IMR-90 (cell line): ENCODE results near the gene EPHA6. TPM values are rescaled to one million over a fixed set of nuclear protein-coding genes. Genes with fewer than 3 reads are reported as not detected.

Experiments used
- ATAC-seq: fragments of 200-7000 bp; cut with Tn5 transposase; 2 replicates; pipeline ENCODE4 v1.9.1; 2020; ENCODE audit warnings: low read depth, mild to moderate bottlenecking, moderate library complexity
- BruUV-seq: library from RNA; stranded (reverse); fragments of 400-500 nt; replicated peaks from 2 replicates; lab custom pipeline; 2021; lab: Mats Ljungman, UMichigan
- CTCF ChIA-PET: fragments of 300-600 bp; formaldehyde crosslinking; extraction: SDS; loops from one replicate; lab custom pipeline; 2021; ENCODE audit warnings: antibody characterized with exemption; lab: Yijun Ruan, JAX
- POLR2A ChIA-PET: fragments of 300-600 bp; sonication (Branson Sonifier 250); formaldehyde crosslinking; loops from one replicate; lab custom pipeline; 2022; ENCODE audit warnings: antibody characterized with exemption; ENCODE audit not compliant: unreplicated experiment; lab: Charles Lee
- DNase-seq: peaks from one replicate; pipeline ENCODE4 v3.0.0; 2013
- H2AFZ ChIP-seq: replicated peaks from 2 replicates; pipeline ENCODE3; 2013; ENCODE audit warnings: low read length, mild to moderate bottlenecking; ENCODE audit not compliant: poor library complexity
- H2AK5ac ChIP-seq: 2 replicates; pipeline ENCODE4 v1.6.1; 2013; ENCODE audit warnings: low read depth, low read length, inconsistent platforms
- H2AK9ac ChIP-seq: replicated peaks from 2 replicates; pipeline ENCODE3; 2013; ENCODE audit warnings: mild to moderate bottlenecking, low read depth, low read length, moderate library complexity; ENCODE audit not compliant: poor library complexity
- H2BK120ac ChIP-seq: 2 replicates; pipeline ENCODE4 v1.6.1; 2013; ENCODE audit warnings: low read depth, low read length, inconsistent platforms
- H2BK15ac ChIP-seq: 3 replicates; pipeline ENCODE4 v1.6.1; 2013; ENCODE audit warnings: low read depth, low read length, inconsistent platforms
- H2BK20ac ChIP-seq: 2 replicates; pipeline ENCODE4 v1.6.1; 2013; ENCODE audit warnings: low read depth, mild to moderate bottlenecking, inconsistent platforms, low read length, moderate library complexity
- H2BK5ac ChIP-seq: 2 replicates; pipeline ENCODE4 v1.6.1; 2013; ENCODE audit warnings: mild to moderate bottlenecking, low read depth, low read length, inconsistent platforms; ENCODE audit not compliant: poor library complexity, severe bottlenecking
- H3K14ac ChIP-seq: replicated peaks from 2 replicates; pipeline ENCODE4 v1.6.1; 2013; ENCODE audit warnings: low read depth, low read length, inconsistent platforms
- H3K18ac ChIP-seq: 2 replicates; pipeline ENCODE4 v1.6.1; 2013; ENCODE audit warnings: low read depth, low read length, control low read depth
- H3K23ac ChIP-seq: 2 replicates; pipeline ENCODE4 v1.6.1; 2013; ENCODE audit warnings: low read depth, low read length, inconsistent platforms
- H3K27ac ChIP-seq: 2 replicates; pipeline ENCODE4 v1.5.1; 2013; ENCODE audit warnings: mild to moderate bottlenecking, control low read depth, low read length; ENCODE audit not compliant: insufficient read depth
- H3K27me3 ChIP-seq: 2 replicates; pipeline ENCODE4 v1.6.1; 2013; ENCODE audit warnings: low read length; ENCODE audit not compliant: control insufficient read depth, insufficient read depth
- H3K36me3 ChIP-seq: 2 replicates; pipeline ENCODE4 v1.6.1; 2013; ENCODE audit warnings: low read length, mixed read lengths; ENCODE audit not compliant: control insufficient read depth, insufficient read depth
- H3K4ac ChIP-seq: 2 replicates; pipeline ENCODE4 v1.6.1; 2013; ENCODE audit warnings: low read depth, low read length, inconsistent platforms
- H3K4me1 ChIP-seq: 2 replicates; pipeline ENCODE4 v1.6.1; 2013; ENCODE audit warnings: low read length, mixed read lengths; ENCODE audit not compliant: control insufficient read depth, insufficient read depth
- H3K4me2 ChIP-seq: 2 replicates; pipeline ENCODE4 v1.6.1; 2013; ENCODE audit warnings: low read depth, mild to moderate bottlenecking, control low read depth, low read length, moderate library complexity
- H3K4me3 ChIP-seq: 2 replicates; pipeline ENCODE4 v1.5.1; 2013; ENCODE audit warnings: low read depth, mild to moderate bottlenecking, control low read depth, low read length, moderate library complexity; ENCODE audit not compliant: insufficient read depth
- H3K56ac ChIP-seq: 2 replicates; pipeline ENCODE4 v1.6.1; 2013; ENCODE audit warnings: low read length, inconsistent platforms; ENCODE audit not compliant: insufficient read depth; ENCODE audit errors: extremely low read depth
- H3K79me1 ChIP-seq, 2 experiments: 2 replicates each; pipeline ENCODE4 v1.6.1; 2013; ENCODE audit warnings: low read length in 2 of 2, inconsistent platforms in 1 of 2, low read depth in 1 of 2
- H3K9ac ChIP-seq: 2 replicates; pipeline ENCODE4 v1.6.1; 2013; ENCODE audit warnings: low read depth, low read length, control low read depth
- H3K9me1 ChIP-seq: 2 replicates; pipeline ENCODE4 v1.6.1; 2013; ENCODE audit warnings: low read length, inconsistent platforms; ENCODE audit not compliant: insufficient read depth
- H3K9me3 ChIP-seq: 2 replicates; pipeline ENCODE4 v1.6.1; 2013; ENCODE audit warnings: low read length; ENCODE audit not compliant: control insufficient read depth, insufficient read depth
- H4K20me1 ChIP-seq: 2 replicates; pipeline ENCODE4 v1.6.1; 2013; ENCODE audit warnings: low read length, inconsistent platforms; ENCODE audit not compliant: insufficient read depth
- H4K5ac ChIP-seq: 2 replicates; pipeline ENCODE4 v1.6.1; 2013; ENCODE audit warnings: mild to moderate bottlenecking, low read depth, low read length, control low read depth
- H4K8ac ChIP-seq, 2 experiments: 2 replicates each; pipeline ENCODE4 v1.6.1; 2013; ENCODE audit warnings: low read depth in 2 of 2, low read length in 2 of 2, control low read depth in 1 of 2, inconsistent platforms in 1 of 2
- H4K91ac ChIP-seq: 2 replicates; pipeline ENCODE4 v1.6.1; 2013; ENCODE audit warnings: low read depth, low read length, inconsistent platforms; ENCODE audit not compliant: insufficient read depth
- BHLHE40 ChIP-seq: fragments of 150-350 bp; IDR thresholded peaks from 2 replicates; pipeline ENCODE4 v1.6.1; 2016; ENCODE audit warnings: mild to moderate bottlenecking, low read depth, low read length
- CTCF ChIP-seq: conservative IDR thresholded peaks from 2 replicates; pipeline ENCODE4 v1.5.1; 2012; ENCODE audit warnings: mild to moderate bottlenecking, low read depth, low read length, improper control_type of control experiment
- MXI1 ChIP-seq: IDR thresholded peaks from 2 replicates; pipeline ENCODE4 v1.6.1; 2012; ENCODE audit warnings: low read depth, mild to moderate bottlenecking, low read length, moderate library complexity, borderline replicate concordance
- POLR2A ChIP-seq: IDR thresholded peaks from 2 replicates; pipeline ENCODE4 v1.6.1; 2012; ENCODE audit warnings: mild to moderate bottlenecking, low read depth, low read length
- RAD21 ChIP-seq: IDR thresholded peaks from 2 replicates; pipeline ENCODE4 v1.6.1; 2012; ENCODE audit warnings: low read length, improper control_type of control experiment
- RCOR1 ChIP-seq: IDR thresholded peaks from 2 replicates; pipeline ENCODE4 v1.6.1; 2012; ENCODE audit warnings: mild to moderate bottlenecking, low read length, improper control_type of control experiment; ENCODE audit not compliant: insufficient replicate concordance
- RFX5 ChIP-seq: IDR thresholded peaks from 2 replicates; pipeline ENCODE4 v1.8.0; 2012; ENCODE audit warnings: low read depth, mild to moderate bottlenecking, low read length, moderate library complexity
- USF2 ChIP-seq: fragments of 150-350 bp; IDR thresholded peaks from 2 replicates; pipeline ENCODE4 v1.6.1; 2017; ENCODE audit warnings: mild to moderate bottlenecking, antibody characterized with exemption, low read length, low read depth
- WGBS, 2 experiments: methylation state at CpG; one replicate each; pipeline versions ENCODE4 v1.1.5 to v1.1.7; 2013; ENCODE audit warnings: missing lambda C conversion rate in 2 of 2; ENCODE audit not compliant: insufficient read length in 1 of 2; ENCODE audit errors: extremely low coverage in 2 of 2; 5-methylcytosine and 5-hydroxymethylcytosine counted together
- dilution Hi-C: fragments of 300-500 bp; cut with HindIII; formaldehyde crosslinking; loops from one replicate; pipeline ENCODE4 v1.14.3; 2018; ENCODE audit warnings: low sequenced_read_pairs; ENCODE audit not compliant: unreplicated experiment
- in situ Hi-C: fragments of 300-500 bp; cut with MboI; formaldehyde crosslinking; loops from 3 replicates; pipeline ENCODE4 v1.14.3; 2019; ENCODE audit warnings: low sequenced_read_pairs, inconsistent platforms, mixed read lengths
- intact Hi-C: fragments of 100-400 bp; cut with micrococcal nuclease; formaldehyde crosslinking; loops from 2 replicates; pipeline ENCODE4 v1.10.0; 2022
- polyA plus RNA-seq, 3 experiments: library from polyadenylated mRNA; depleted of rRNA; stranded (reverse); fragments of >200 nt; gene quantifications; 2 replicates each; pipeline ENCODE4 v1.2.3, GENCODE V29; 2012; ENCODE audit warnings: low replicate concordance in 1 of 3
- total RNA-seq: library from RNA; depleted of rRNA; stranded (reverse); fragments of >200 nt; gene quantifications from 2 replicates; pipeline ENCODE4 v1.2.3, GENCODE V29; 2012

Gene EPHA6
- total and polyA plus RNA-seq, 2 of the 4 experiments (the other 2 are of a cell fraction), result not detected

- no peak overlapping the region for H2BK15ac ChIP-seq
- in situ Hi-C loops (no loop called here), dilution Hi-C loops (no loop called here), intact Hi-C loops (no loop called here)
- H3K23ac ChIP-seq, result no peak overlapping the region
- no peak overlapping the region for H2BK20ac ChIP-seq
- H3K27ac ChIP-seq, result no peak overlapping the region
- WGBS, 2 experiments, result no CpG with 5 or more reads among the region's 1 CpG
- H3K27me3 ChIP-seq, result no peaks in the 10 kb centered on the region
- H3K14ac ChIP-seq, result no peak overlapping the region
- H2AK9ac ChIP-seq, result no peak overlapping the region
- no peaks in the 10 kb centered on the region for H3K9me3 ChIP-seq
- no peak overlapping the region for H3K56ac ChIP-seq
- ChIA-PET CTCF (no interaction called here), POLR2A (no interaction called here)
- no peak overlapping the region for H2AK5ac ChIP-seq
- no peaks in the 10 kb centered on the region for H4K20me1 ChIP-seq
- H3K4me2 ChIP-seq, result no peak overlapping the region
- no peak overlapping the region for H3K9ac ChIP-seq
- TF ChIP-seq RFX5, result no peak
- TF ChIP-seq POLR2A, result no peak
- no peak for TF ChIP-seq BHLHE40
- TF ChIP-seq RCOR1, result no peak
- no peak for TF ChIP-seq RAD21
- no peak for TF ChIP-seq USF2
- TF ChIP-seq MXI1, result no peak
- TF ChIP-seq CTCF, result no peak
- no peaks in the 10 kb centered on the region for H3K4me1 ChIP-seq
- H3K79me1 ChIP-seq, result no peaks in the 10 kb centered on the region
- H3K4me3 ChIP-seq, result no peak overlapping the region
- no TSS peak for BruUV-seq
- ATAC-seq, result no peak
- H4K8ac ChIP-seq, result no peak overlapping the region
- no peak for DNase-seq
- no peak overlapping the region for H4K91ac ChIP-seq
- H3K9me1 ChIP-seq, result no peaks in the 10 kb centered on the region
- H4K5ac ChIP-seq, result no peak overlapping the region
- no peaks in the 10 kb centered on the region for H3K36me3 ChIP-seq
- no peak overlapping the region for H2AFZ ChIP-seq
- H2BK5ac ChIP-seq, result no peak overlapping the region
- H3K18ac ChIP-seq, result no peak overlapping the region
- no peak overlapping the region for H3K4ac ChIP-seq
- no peak overlapping the region for H2BK120ac ChIP-seq
Observed at GRCh38 chr3:96806341-96806740, 8.1 kb upstream of the EPHA6 start.
